OCI-LY3 (cell line): ENCODE measurements around the gene SLC7A6OS.

Experiments
- H2AFZ ChIP-seq: fragments of 200-600, 300-600 bp; shearing (Covaris generic); 2 replicates; pipeline ENCODE4 v1.6.0; 2014; ENCODE audit warnings: antibody characterized with exemption, low read depth, low read length
- H3K27ac ChIP-seq: fragments of 200-600, 300-600 bp; sonication (generic); 2 replicates; pipeline ENCODE4 v1.5.1; 2014; ENCODE audit warnings: mild to moderate bottlenecking, low read length, moderate library complexity, mixed read lengths
- H3K27me3 ChIP-seq: fragments of 200-600, 300-600 bp; sonication (generic); 2 replicates; pipeline ENCODE4 v1.6.1; 2014; ENCODE audit warnings: low read depth, low read length, mixed read lengths
- H3K36me3 ChIP-seq: fragments of 200-600, 300-600 bp; sonication (generic); replicated peaks from 2 replicates; pipeline ENCODE3; 2014; ENCODE audit warnings: low read depth, low read length, mixed read lengths
- H3K4me1 ChIP-seq: fragments of 300-600, 200-600 bp; sonication (generic); 2 replicates; pipeline ENCODE4 v1.6.1; 2014; ENCODE audit warnings: low read length, mixed read lengths
- H3K4me2 ChIP-seq: fragments of 200-600, 300-600 bp; sonication (generic); 2 replicates; pipeline ENCODE4 v1.6.1; 2014; ENCODE audit warnings: low read length, mixed read lengths
- H3K4me3 ChIP-seq: fragments of 300-600, 200-600 bp; sonication (generic); 2 replicates; pipeline ENCODE4 v1.5.1; 2014; ENCODE audit warnings: antibody characterized with exemption, mild to moderate bottlenecking, low read length, moderate library complexity
- H3K79me2 ChIP-seq: fragments of 300-600, 200-600 bp; shearing (Covaris generic); 2 replicates; pipeline ENCODE4 v1.6.1; 2014; ENCODE audit warnings: mild to moderate bottlenecking, low read length, mixed read lengths
- H3K9ac ChIP-seq: fragments of 300-600, 200-600 bp; shearing (Covaris generic); 2 replicates; pipeline ENCODE4 v1.6.0; 2014; ENCODE audit warnings: mild to moderate bottlenecking, low read length, moderate library complexity
- H3K9me3 ChIP-seq: fragments of 200-600, 300-600 bp; shearing (Covaris generic); 2 replicates; pipeline ENCODE4 v1.6.1; 2014; ENCODE audit warnings: low read length, mixed read lengths; ENCODE audit not compliant: insufficient read depth
- H4K20me1 ChIP-seq: fragments of 200-600, 300-600 bp; sonication (generic); 2 replicates; pipeline ENCODE4 v1.6.1; 2016; ENCODE audit warnings: low read length, mixed read lengths; ENCODE audit not compliant: insufficient read depth
- EZH2phosphoT487 ChIP-seq: fragments of 200-600 bp; shearing (Covaris generic); IDR thresholded peaks from 2 replicates; pipeline ENCODE4 v1.6.1; 2018; ENCODE audit warnings: antibody characterized with exemption, mixed run types, low read depth
- TF ChIP-seq, protein P1 (sequence below): fragments of 200-600, 300-600 bp; sonication (generic); IDR thresholded peaks from 2 replicates; pipeline ENCODE4 v1.5.1; 2014; ENCODE audit warnings: antibody characterized with exemption, low read length, low read depth

SLC7A6OS gene

DNA sequence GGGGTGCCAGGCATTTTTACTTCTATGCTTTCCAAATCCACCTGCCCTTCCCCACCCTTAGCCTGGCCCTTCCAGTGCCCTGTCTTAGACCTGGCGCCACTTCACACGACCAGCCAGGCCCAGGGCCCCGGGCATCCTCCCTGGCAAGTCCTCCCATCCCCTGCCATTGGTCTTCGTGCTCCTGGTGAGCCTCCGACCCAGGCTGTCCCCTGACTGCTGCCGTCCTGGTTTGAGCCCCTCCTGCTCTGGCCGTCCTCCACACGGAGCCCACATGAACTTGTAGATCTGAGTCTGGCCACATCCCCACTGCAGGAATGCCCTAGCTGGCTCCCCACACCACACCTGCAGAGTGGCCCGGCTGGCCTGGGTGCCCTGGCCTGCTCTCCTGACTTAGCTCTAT is 44.1 kb upstream of the SLC7A6OS start:
- TF ChIP-seq, protein P1, sequence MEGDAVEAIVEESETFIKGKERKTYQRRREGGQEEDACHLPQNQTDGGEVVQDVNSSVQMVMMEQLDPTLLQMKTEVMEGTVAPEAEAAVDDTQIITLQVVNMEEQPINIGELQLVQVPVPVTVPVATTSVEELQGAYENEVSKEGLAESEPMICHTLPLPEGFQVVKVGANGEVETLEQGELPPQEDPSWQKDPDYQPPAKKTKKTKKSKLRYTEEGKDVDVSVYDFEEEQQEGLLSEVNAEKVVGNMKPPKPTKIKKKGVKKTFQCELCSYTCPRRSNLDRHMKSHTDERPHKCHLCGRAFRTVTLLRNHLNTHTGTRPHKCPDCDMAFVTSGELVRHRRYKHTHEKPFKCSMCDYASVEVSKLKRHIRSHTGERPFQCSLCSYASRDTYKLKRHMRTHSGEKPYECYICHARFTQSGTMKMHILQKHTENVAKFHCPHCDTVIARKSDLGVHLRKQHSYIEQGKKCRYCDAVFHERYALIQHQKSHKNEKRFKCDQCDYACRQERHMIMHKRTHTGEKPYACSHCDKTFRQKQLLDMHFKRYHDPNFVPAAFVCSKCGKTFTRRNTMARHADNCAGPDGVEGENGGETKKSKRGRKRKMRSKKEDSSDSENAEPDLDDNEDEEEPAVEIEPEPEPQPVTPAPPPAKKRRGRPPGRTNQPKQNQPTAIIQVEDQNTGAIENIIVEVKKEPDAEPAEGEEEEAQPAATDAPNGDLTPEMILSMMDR = no peak
- no peak for TF ChIP-seq EZH2phosphoT487
- H3K4me2 ChIP-seq = no peak overlapping the region
- peaks cover 34% of the 10 kb centered on the region for H3K36me3 ChIP-seq
- H2AFZ ChIP-seq = no peak overlapping the region
- H4K20me1 ChIP-seq = no peaks in the 10 kb centered on the region
- H3K9me3 ChIP-seq = no peaks in the 10 kb centered on the region
- peaks cover 13% of the 10 kb centered on the region for H3K4me1 ChIP-seq
- H3K79me2 ChIP-seq = no peaks in the 10 kb centered on the region
- H3K4me3 ChIP-seq = no peak overlapping the region
- H3K27ac ChIP-seq = no peak overlapping the region
- H3K9ac ChIP-seq = no peak overlapping the region
- no peaks in the 10 kb centered on the region for H3K27me3 ChIP-seq

GRCh38 chr16:68353366-68353765 is 42.6 kb upstream of the SLC7A6OS start:
- H3K9ac ChIP-seq = no peak overlapping the region
- TF ChIP-seq, protein P1 = no peak
- no peak for TF ChIP-seq EZH2phosphoT487
- peaks cover 13% of the 10 kb centered on the region for H3K4me1 ChIP-seq
- H4K20me1 ChIP-seq = no peaks in the 10 kb centered on the region
- no peaks in the 10 kb centered on the region for H3K27me3 ChIP-seq
- no peak overlapping the region for H3K4me3 ChIP-seq
- H3K4me2 ChIP-seq = no peak overlapping the region
- no peak overlapping the region for H3K27ac ChIP-seq
- no peaks in the 10 kb centered on the region for H3K9me3 ChIP-seq
- H3K79me2 ChIP-seq = no peaks in the 10 kb centered on the region
- H3K36me3 ChIP-seq = peaks cover 41% of the 10 kb centered on the region
- H2AFZ ChIP-seq = no peak overlapping the region

GRCh38 chr16:68351991-68352431 is 41.3 kb upstream of the SLC7A6OS start:
- Histone ChIP-seq H2AFZ (no peak overlapping the region), H3K4me2 (no peak overlapping the region), H3K4me3 (no peak overlapping the region), H3K4me1 (peaks cover 13% of the 10 kb centered on the region), H3K27ac (no peak overlapping the region), H3K79me2 (no peaks in the 10 kb centered on the region), H3K9ac (no peak overlapping the region), H3K27me3 (no peaks in the 10 kb centered on the region), H3K9me3 (no peaks in the 10 kb centered on the region), H3K36me3 (peaks cover 36% of the 10 kb centered on the region), H4K20me1 (no peaks in the 10 kb centered on the region)
- TF ChIP-seq, protein P1 = no peak
- no peak for TF ChIP-seq EZH2phosphoT487

DNA sequence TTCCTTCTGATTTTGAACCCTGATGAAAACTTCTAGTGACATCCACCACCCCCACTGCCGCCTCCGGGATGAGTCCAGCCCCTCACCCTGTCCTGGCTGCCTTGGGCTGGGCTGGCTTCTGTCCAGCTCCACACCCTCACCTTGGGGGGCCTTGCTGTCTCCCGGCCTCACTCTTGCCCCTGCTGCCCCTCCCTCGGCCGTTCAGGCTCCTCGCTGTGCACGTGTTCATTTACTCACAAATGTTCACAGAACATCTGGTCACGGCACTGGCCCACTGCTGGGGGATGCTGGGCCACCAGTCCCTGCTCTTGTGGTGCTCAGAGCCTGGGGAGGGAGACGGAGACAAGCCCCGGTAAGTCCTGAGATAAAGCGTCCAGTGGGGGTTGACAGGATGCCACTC is 40.7 kb upstream of the SLC7A6OS start:
- H3K36me3 ChIP-seq = peaks cover 37% of the 10 kb centered on the region
- H3K9me3 ChIP-seq = no peaks in the 10 kb centered on the region
- no peak overlapping the region for H3K4me3 ChIP-seq
- TF ChIP-seq, protein P1 = no peak
- no peak for TF ChIP-seq EZH2phosphoT487
- no peak overlapping the region for H3K4me2 ChIP-seq
- no peak overlapping the region for H3K9ac ChIP-seq
- peaks cover 10% of the 10 kb centered on the region for H3K4me1 ChIP-seq
- H3K27me3 ChIP-seq = no peaks in the 10 kb centered on the region
- H3K79me2 ChIP-seq = no peaks in the 10 kb centered on the region
- no peak overlapping the region for H2AFZ ChIP-seq
- no peaks in the 10 kb centered on the region for H4K20me1 ChIP-seq
- no peak overlapping the region for H3K27ac ChIP-seq
